HepG2 (cell line): ENCODE measurements around the gene CHN2. TPM values are rescaled to one million over a fixed set of nuclear protein-coding genes. Genes with fewer than 3 reads are reported as not detected.
"Not testable (repeated sequence)": the region's sequence is repeated elsewhere in the genome, so short reads cannot be mapped to it uniquely, and the experiment has no call there.

Experiments used
- ATAC-seq: fragments of 200-7000 bp; cut with Tn5 transposase; 3 replicates; pipeline ENCODE4 v1.9.1; 2020; ENCODE audit warnings: mild to moderate bottlenecking, moderate library complexity
- BruUV-seq: library from RNA; stranded (reverse); fragments of 400-500 nt; replicated peaks from 2 replicates; lab custom pipeline; 2021; lab: Mats Ljungman, UMichigan
- CTCF ChIA-PET: fragments of 300-600 bp; formaldehyde crosslinking; extraction: SDS; loops from one replicate; lab custom pipeline; 2021; ENCODE audit warnings: low total read pairs, inconsistent platforms, low intra/inter-chr PET ratio; lab: Yijun Ruan, JAX
- POLR2A ChIA-PET: fragments of 350-600 bp; sonication (Branson Sonifier 250); formaldehyde crosslinking; loops from one replicate; lab custom pipeline; 2020; ENCODE audit warnings: antibody characterized with exemption, inconsistent platforms; lab: Yijun Ruan, JAX
- DNase-seq: peaks from one replicate; pipeline ENCODE4 v3.0.0-alpha.2; 2015; ENCODE audit warnings: low spot score
- FAIRE-seq: peaks from 3 replicates; lab custom pipeline; 2011; peaks lifted over from hg19 to GRCh38; lab: Jason Lieb, UNC
- H2AFZ ChIP-seq: one replicate; pipeline ENCODE4 v1.6.1; 2011; ENCODE audit warnings: low read length, inconsistent platforms
- H3K27ac ChIP-seq: fragments of 300-600 bp; 3 replicates; pipeline ENCODE4 v1.8.0; 2011; ENCODE audit warnings: mixed run types, mild to moderate bottlenecking, mixed read lengths, low read length, inconsistent platforms; ENCODE audit not compliant: insufficient read depth; ENCODE audit errors: extremely low read length
- H3K27me3 ChIP-seq, 2 experiments: fragments of 200-600 bp in 1 of 2; 2 replicates in 1 of 2; 3 replicates in 1 of 2; pipeline versions ENCODE4 v1.6.0 to v1.8.0; 2011; ENCODE audit warnings: low read length in 2 of 2, mild to moderate bottlenecking in 2 of 2, moderate library complexity in 2 of 2, inconsistent platforms in 1 of 2; ENCODE audit not compliant: insufficient read depth in 2 of 2, control insufficient read depth in 1 of 2
- H3K36me3 ChIP-seq, 2 experiments: fragments of 200-600 bp in 1 of 2; replicated peaks in 1 of 2; 2 replicates in 1 of 2; 3 replicates in 1 of 2; pipeline versions ENCODE4 v1.5.1 to v1.8.0; 2011; ENCODE audit warnings: low read length in 2 of 2, inconsistent platforms in 1 of 2; ENCODE audit not compliant: insufficient read depth in 2 of 2, control insufficient read depth in 1 of 2
- H3K4me1 ChIP-seq: 2 replicates; pipeline ENCODE4 v1.5.1; 2012; ENCODE audit warnings: low read length, inconsistent platforms; ENCODE audit not compliant: insufficient read depth
- H3K4me2 ChIP-seq: 2 replicates; pipeline ENCODE4 v1.6.0; 2011; ENCODE audit warnings: low read depth, low read length, inconsistent platforms
- H3K4me3 ChIP-seq, 3 experiments: fragments of 200-600 bp in 1 of 3; sonication (generic), shearing (Covaris generic) in 1 of 3; replicated peaks in 1 of 3; 2 replicates each; pipeline ENCODE4 v1.5.1; 2011 to 2016; ENCODE audit warnings: low read length in 3 of 3, inconsistent platforms in 2 of 3, low read depth in 2 of 3, mild to moderate bottlenecking in 2 of 3, control low read depth in 1 of 3, mixed read lengths in 1 of 3; ENCODE audit not compliant: insufficient read depth in 1 of 3
- H3K79me2 ChIP-seq: one replicate; pipeline ENCODE4 v1.6.1; 2011; ENCODE audit warnings: low read length, inconsistent platforms; ENCODE audit not compliant: insufficient read depth
- H3K9ac ChIP-seq: 2 replicates; pipeline ENCODE4 v1.6.0; 2011; ENCODE audit warnings: mild to moderate bottlenecking, low read depth, low read length, inconsistent platforms; ENCODE audit not compliant: insufficient read depth
- H3K9me3 ChIP-seq: 2 replicates; pipeline ENCODE4 v1.5.1; 2012; ENCODE audit warnings: mild to moderate bottlenecking, low read length
- H4K20me1 ChIP-seq: 2 replicates; pipeline ENCODE4 v1.6.0; 2011; ENCODE audit warnings: inconsistent platforms, mild to moderate bottlenecking, low read length, moderate library complexity; ENCODE audit not compliant: insufficient read depth
- GTF3A ChIP-seq: sonication (generic); formaldehyde crosslinking; conservative IDR thresholded peaks from 2 replicates; pipeline ENCODE4 v1.4.0; 2020; ENCODE audit warnings: mild to moderate bottlenecking, missing genetic modification reagents
- KLF13 ChIP-seq: sonication (generic); formaldehyde crosslinking; IDR thresholded peaks from 2 replicates; pipeline ENCODE4 v1.4.0; 2020; ENCODE audit warnings: mild to moderate bottlenecking, missing genetic modification reagents
- LCORL ChIP-seq, 2 experiments: fragments of 450-650 bp in 1 of 2; sonication (generic) in 1 of 2; formaldehyde crosslinking in 1 of 2; IDR thresholded peaks; 2 replicates each; pipeline versions ENCODE4 v1.5.0 to v1.6.1; 2017 to 2020; ENCODE audit warnings: antibody characterized with exemption in 1 of 2, missing genetic modification reagents in 1 of 2
- NR2F1 ChIP-seq, 2 experiments: fragments of 450-650 bp in 1 of 2; formaldehyde crosslinking in 1 of 2; IDR thresholded peaks; 2 replicates each; pipeline versions ENCODE4 v1.5.0 to v1.6.1; 2016 to 2020; ENCODE audit warnings: mild to moderate bottlenecking in 1 of 2, missing compliant biosample characterization in 1 of 2, missing genetic modification reagents in 1 of 2, moderate library complexity in 1 of 2
- PAXIP1 ChIP-seq: sonication (generic); formaldehyde crosslinking; conservative IDR thresholded peaks from 2 replicates; pipeline ENCODE4 v1.4.0; 2020; ENCODE audit warnings: mild to moderate bottlenecking, missing genetic modification reagents, moderate library complexity
- WIZ ChIP-seq: sonication (generic); formaldehyde crosslinking; IDR thresholded peaks from 2 replicates; pipeline ENCODE4 v1.5.1; 2020; ENCODE audit warnings: mild to moderate bottlenecking, missing genetic modification reagents
- ZBTB37 ChIP-seq: sonication (generic); formaldehyde crosslinking; IDR thresholded peaks from 2 replicates; pipeline ENCODE4 v1.4.0; 2020; ENCODE audit warnings: mild to moderate bottlenecking, missing genetic modification reagents
- ZFAT ChIP-seq: sonication (generic); formaldehyde crosslinking; conservative IDR thresholded peaks from 2 replicates; pipeline ENCODE4 v1.8.1; 2023; ENCODE audit warnings: missing genetic modification reagents, inconsistent platforms
- ZSCAN21 ChIP-seq: sonication (generic); formaldehyde crosslinking; IDR thresholded peaks from 2 replicates; pipeline ENCODE4 v1.8.0; 2022; ENCODE audit warnings: mild to moderate bottlenecking, missing genetic modification reagents, moderate library complexity, borderline replicate concordance
- WGBS: methylation state at CpG from one replicate; pipeline ENCODE4 v1.1.6; 2017; ENCODE audit warnings: low lambda C conversion rate; 5-methylcytosine and 5-hydroxymethylcytosine counted together
- in situ Hi-C: cut with HindIII; loops from 2 replicates; pipeline ENCODE4 v1.10.0; 2017; ENCODE audit warnings: low pct_unique_long_range_greater_than_20kb; ENCODE audit not compliant: extremely low pct_ligation_motif_present
- intact Hi-C: fragments of 100-400 bp; cut with micrococcal nuclease; formaldehyde crosslinking; loops from one replicate; pipeline ENCODE4 v1.10.0; 2022; ENCODE audit not compliant: unreplicated experiment
- polyA plus RNA-seq, 8 experiments: library from polyadenylated mRNA; depleted of rRNA in 3 of 8; stranded (reverse) in 7 of 8; unstranded in 1 of 8; fragments of >200 nt; fragmentation: Illumina TruSeq in 4 of 8; extraction: Trizol in 4 of 8; gene quantifications; 2 replicates each; pipeline versions ENCODE4 v1.2.1 to v1.2.3, GENCODE V29; 2011 to 2016; ENCODE audit warnings: low read depth in 4 of 8, missing spikeins in 1 of 8, mixed read lengths in 1 of 8; ENCODE audit not compliant: insufficient read depth in 1 of 8
- total RNA-seq, 5 experiments: library from RNA; depleted of rRNA; stranded (reverse); fragments of >200 nt; fragmentation: Illumina TruSeq; extraction: Trizol; gene quantifications; 2 replicates each; pipeline ENCODE4 v1.2.3, GENCODE V29; 2016; ENCODE audit warnings: low read depth in 1 of 5

The CHN2 gene
- total and polyA plus RNA-seq, 2 of the 13 experiments (the other 11 are each of a cell fraction or from before 2014, with no cell fraction given), result 23.5 to 30.5 TPM

- no TSS peak for BruUV-seq
- Histone ChIP-seq H3K4me1 (peaks cover 74% of the 10 kb centered on the region), H3K27ac (no peak overlapping the region), H3K4me3 (no peak overlapping the region), H4K20me1 (no peaks in the 10 kb centered on the region), H2AFZ (no peak overlapping the region), H3K79me2 (peaks cover 80% of the 10 kb centered on the region), H3K9me3 (no peaks in the 10 kb centered on the region), H3K36me3 (peaks cover 5 to 9% of the 10 kb centered on the region in 2 experiments; a peak in 2 of 5 replicates), H3K9ac (no peak overlapping the region), H3K4me2 (no peak overlapping the region), H3K27me3 (no peaks in the 10 kb centered on the region)
- ATAC-seq (no peak), FAIRE-seq (no peak), DNase-seq (no peak)
- no peak for TF ChIP-seq GTF3A (CRISPR knock-in tag)
- no peak for TF ChIP-seq WIZ
- TF ChIP-seq ZFAT (CRISPR knock-in tag), result no peak
- TF ChIP-seq ZSCAN21, result no peak
- TF ChIP-seq LCORL (IDR thresholded peaks at IDR 0.05), result no peak
- no peak for TF ChIP-seq LCORL (CRISPR knock-in tag; IDR thresholded peaks at IDR 0.05)
- TF ChIP-seq NR2F1 (CRISPR knock-in tag; IDR thresholded peaks at IDR 0.05), result no peak
- TF ChIP-seq ZBTB37 (CRISPR knock-in tag), result no peak
- no peak for TF ChIP-seq PAXIP1 (CRISPR knock-in tag)
- TF ChIP-seq KLF13 (CRISPR knock-in tag), result no peak
- WGBS, result 96% methylated on average over 3 of the region's 3 CpGs
- intact Hi-C loops, result loop anchor here (1.0 to 10.0 kb wide), 5 partner anchors 15 to 355 kb away; partner anchors contain the start of gene PRR15
- in situ Hi-C loops, result no loop called here
- POLR2A ChIA-PET, result no interaction called here
- CTCF ChIA-PET, result no interaction called here
Observed at GRCh38 chr7:29209745-29210144, 15.2 kb downstream of the CHN2 start.

- H3K4me2 ChIP-seq, H3K4me3 ChIP-seq, H3K27ac ChIP-seq, ATAC-seq, intact Hi-C loops, H3K36me3 ChIP-seq, H3K9ac ChIP-seq, H2AFZ ChIP-seq, H3K9me3 ChIP-seq, FAIRE-seq, CTCF ChIA-PET, H3K27me3 ChIP-seq, in situ Hi-C loops, DNase-seq, BruUV-seq, H4K20me1 ChIP-seq: not testable (repeated sequence)
- POLR2A ChIA-PET, result interaction anchor here (1.0 kb wide), 2 partner anchors 15 to 18 kb away, joined by 3 to 4 read pairs; partner anchors contain the start of gene CHN2
- 95% methylated on average over 2 of the region's 2 CpGs for WGBS
- Histone ChIP-seq H3K4me1 (peaks cover 66% of the 10 kb centered on the region), H3K79me2 (peaks cover 81% of the 10 kb centered on the region)
Observed at GRCh38 chr7:29212736-29213135, 18.2 kb downstream of the CHN2 start.
